ENCODE data around the gene PLSCR1. TPM values are rescaled to one million over a fixed set of nuclear protein-coding genes. Genes with fewer than 3 reads are reported as not detected.

PLSCR1 gene
- total and polyA plus RNA-seq, 9 of the 15 experiments (the other 6 are each of a cell fraction or from before 2014, with no cell fraction given) = 40.6 to 122 (median 69.1) TPM

GRCh38 chr3:146544002-146544928, at the start of gene PLSCR1 (continued):
- TF ChIP-seq BDP1 (IDR thresholded peaks at IDR 0.05; ENCODE audit: insufficient read depth, insufficient read length) (no peak), CHCHD3 (CRISPR knock-in tag; IDR thresholded peaks at IDR 0.05) (no peak), TSC22D4 (tag; IDR thresholded peaks at IDR 0.05) (no peak), POLR2AphosphoS5 (IDR thresholded peaks at IDR 0.05; ENCODE audit: control insufficient read depth, insufficient read depth, low read depth, low read length) (peak; percentile 71), CXXC5 (CRISPR knock-in tag; IDR thresholded peaks at IDR 0.05) (peak; percentile 70), RHOXF2B (CRISPR knock-in tag; conservative IDR thresholded peaks at IDR 0.05) (no peak), ZNF282 (CRISPR knock-in tag; IDR thresholded peaks at IDR 0.05) (no peak), CEBPB (tag; IDR thresholded peaks at IDR 0.05) (0 out of 2 replicates have a peak, but pooled peaks have one; percentile 21), CBFB (CRISPR knock-in tag; IDR thresholded peaks at IDR 0.05) (no peak), COPS2 (conservative IDR thresholded peaks at IDR 0.05) (no peak), HNRNPLL (IDR thresholded peaks at IDR 0.05; ENCODE audit: low read depth, low read length, poor library complexity, severe bottlenecking) (peak; percentile 100), ZNF384 (IDR thresholded peaks at IDR 0.05; ENCODE audit: low read depth, low read length) (no peak), EP300 (IDR thresholded peaks at IDR 0.05; ENCODE audit: low read length) (peak; percentile 29; the same call in 1 of the 2 replicates), RFX5 (IDR thresholded peaks at IDR 0.05; ENCODE audit: low read depth, low read length) (no peak), TGIF2 (CRISPR knock-in tag; IDR thresholded peaks at IDR 0.05) (no peak)
- TF ChIP-seq, protein P1, sequence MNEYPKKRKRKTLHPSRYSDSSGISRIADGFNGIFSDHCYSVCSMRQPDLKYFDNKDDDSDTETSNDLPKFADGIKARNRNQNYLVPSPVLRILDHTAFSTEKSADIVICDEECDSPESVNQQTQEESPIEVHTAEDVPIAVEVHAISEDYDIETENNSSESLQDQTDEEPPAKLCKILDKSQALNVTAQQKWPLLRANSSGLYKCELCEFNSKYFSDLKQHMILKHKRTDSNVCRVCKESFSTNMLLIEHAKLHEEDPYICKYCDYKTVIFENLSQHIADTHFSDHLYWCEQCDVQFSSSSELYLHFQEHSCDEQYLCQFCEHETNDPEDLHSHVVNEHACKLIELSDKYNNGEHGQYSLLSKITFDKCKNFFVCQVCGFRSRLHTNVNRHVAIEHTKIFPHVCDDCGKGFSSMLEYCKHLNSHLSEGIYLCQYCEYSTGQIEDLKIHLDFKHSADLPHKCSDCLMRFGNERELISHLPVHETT (CRISPR knock-in tag; conservative IDR thresholded peaks at IDR 0.05 in 1 of 2, IDR thresholded peaks at IDR 0.05 in 1 of 2) = 0 out of 4 replicates have a peak, but pooled peaks of 1 of the 2 experiments have one; percentile 56
- TF ChIP-seq, protein P2, sequence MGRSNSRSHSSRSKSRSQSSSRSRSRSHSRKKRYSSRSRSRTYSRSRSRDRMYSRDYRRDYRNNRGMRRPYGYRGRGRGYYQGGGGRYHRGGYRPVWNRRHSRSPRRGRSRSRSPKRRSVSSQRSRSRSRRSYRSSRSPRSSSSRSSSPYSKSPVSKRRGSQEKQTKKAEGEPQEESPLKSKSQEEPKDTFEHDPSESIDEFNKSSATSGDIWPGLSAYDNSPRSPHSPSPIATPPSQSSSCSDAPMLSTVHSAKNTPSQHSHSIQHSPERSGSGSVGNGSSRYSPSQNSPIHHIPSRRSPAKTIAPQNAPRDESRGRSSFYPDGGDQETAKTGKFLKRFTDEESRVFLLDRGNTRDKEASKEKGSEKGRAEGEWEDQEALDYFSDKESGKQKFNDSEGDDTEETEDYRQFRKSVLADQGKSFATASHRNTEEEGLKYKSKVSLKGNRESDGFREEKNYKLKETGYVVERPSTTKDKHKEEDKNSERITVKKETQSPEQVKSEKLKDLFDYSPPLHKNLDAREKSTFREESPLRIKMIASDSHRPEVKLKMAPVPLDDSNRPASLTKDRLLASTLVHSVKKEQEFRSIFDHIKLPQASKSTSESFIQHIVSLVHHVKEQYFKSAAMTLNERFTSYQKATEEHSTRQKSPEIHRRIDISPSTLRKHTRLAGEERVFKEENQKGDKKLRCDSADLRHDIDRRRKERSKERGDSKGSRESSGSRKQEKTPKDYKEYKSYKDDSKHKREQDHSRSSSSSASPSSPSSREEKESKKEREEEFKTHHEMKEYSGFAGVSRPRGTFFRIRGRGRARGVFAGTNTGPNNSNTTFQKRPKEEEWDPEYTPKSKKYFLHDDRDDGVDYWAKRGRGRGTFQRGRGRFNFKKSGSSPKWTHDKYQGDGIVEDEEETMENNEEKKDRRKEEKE (IDR thresholded peaks at IDR 0.05; ENCODE audit: borderline replicate concordance in 1 of 2, control insufficient read depth in 1 of 2, low read depth in 2 of 2, low read length in 1 of 2) = no peak

Measured in K562 (cell line).